ENCODE data around the gene KLHL25.

Gene KLHL25

GRCh38 chr15:85711580-85712192 is 83.0 kb downstream of the KLHL25 start:
- DNase-seq, result no peak

- DNase-seq, result peak in 1 of 2 experiments; percentile 60
Measured at GRCh38 chr15:85710340-85710842, 84.3 kb downstream of the KLHL25 start.

All from activated T-cell treated with anti-CD3 and anti-CD28 coated beads, Interleukin-2, amount 50 U/mL, for 48 hours (primary cell).